Lung (tissue), 12 donors: ENCODE results near the gene MILR1. TPM values are rescaled to one million over a fixed set of nuclear protein-coding genes. Genes with fewer than 3 reads are reported as not detected.
"Not testable (repeated sequence)": the region's sequence is repeated elsewhere in the genome, so short reads cannot be mapped to it uniquely, and the experiment has no call there.

Experiments used
- ATAC-seq: fragments of 200-7000 bp; cut with Tn5 transposase; one replicate; pipeline ENCODE4 v1.9.1; 2020; ENCODE audit warnings: moderate number of reproducible peaks; ENCODE audit not compliant: insufficient read depth, low FRiP score
- DNase-seq, 3 donors: peaks; one replicate each; pipeline ENCODE4 v3.0.0-alpha.2; 2013 to 2017
- H3K27ac ChIP-seq, 2 donors: one replicate each; pipeline ENCODE4 v1.5.1; 2013; ENCODE audit warnings: mild to moderate bottlenecking in 2 of 2, moderate library complexity in 2 of 2, control low read depth in 1 of 2, inconsistent platforms in 1 of 2, low read depth in 1 of 2, low read length in 1 of 2
- H3K27me3 ChIP-seq, 3 donors: one replicate each; pipeline ENCODE4 v1.5.1; 2013; ENCODE audit warnings: low read length in 2 of 3; ENCODE audit not compliant: control insufficient read depth in 3 of 3, insufficient read depth in 3 of 3
- H3K36me3 ChIP-seq, 4 donors: one replicate each; pipeline ENCODE4 v1.5.1; 2013; ENCODE audit warnings: low read length in 4 of 4, mild to moderate bottlenecking in 1 of 4, moderate library complexity in 1 of 4; ENCODE audit not compliant: control insufficient read depth in 4 of 4, insufficient read depth in 4 of 4
- H3K4me1 ChIP-seq, 5 donors: one replicate each; pipeline ENCODE4 v1.5.1; 2013; ENCODE audit warnings: low read length in 5 of 5, mild to moderate bottlenecking in 2 of 5, moderate library complexity in 1 of 5; ENCODE audit not compliant: control insufficient read depth in 5 of 5, insufficient read depth in 5 of 5
- H3K4me3 ChIP-seq: one replicate; pipeline ENCODE4 v1.5.1; 2013; ENCODE audit warnings: mild to moderate bottlenecking, control low read depth, moderate library complexity
- H3K9ac ChIP-seq, 2 donors: one replicate each; pipeline ENCODE4 v1.5.1; 2013; ENCODE audit warnings: low read length in 2 of 2, control low read depth in 1 of 2; ENCODE audit not compliant: insufficient read depth in 1 of 2
- H3K9me3 ChIP-seq, 4 donors: one replicate each; pipeline ENCODE4 v1.5.1; 2013; ENCODE audit warnings: low read length in 3 of 4, mild to moderate bottlenecking in 1 of 4, moderate library complexity in 1 of 4; ENCODE audit not compliant: control insufficient read depth in 4 of 4, insufficient read depth in 3 of 4
- WGBS, 2 donors: extraction: QIAGEN DNeasy Blood & Tissue Kit; methylation state at CpG; one replicate each; pipeline ENCODE4 v1.1.7; 2013; 5-methylcytosine and 5-hydroxymethylcytosine counted together
- polyA plus RNA-seq, 2 donors: library from polyadenylated mRNA; stranded (reverse); fragments of 200-250 nt; gene quantifications; one replicate each; pipeline ENCODE4 v1.2.1, GENCODE V29; 2013
- total RNA-seq, 2 donors: library from RNA; depleted of rRNA in 1 of 2; stranded (reverse); fragments of >200 nt in 1 of 2; gene quantifications; one replicate each; pipeline ENCODE4 v1.2.1, GENCODE V29; 2014 to 2021
- TF ChIP-seq, protein P1 (sequence below): IDR thresholded peaks from 2 replicates; pipeline ENCODE4 v1.5.1; 2012; ENCODE audit warnings: mild to moderate bottlenecking; ENCODE audit errors: control extremely low read depth, extremely low read depth
- donor health status: control.
- donor health status: control.
- donor health status: Bipolar disorder and iron deficiency.
- donor health status: healthy.
- donor health status: DM: yes; HTN: yes; CAD: no.

The MILR1 gene
- total and polyA plus RNA-seq, 4 donors, result 6.9 to 36.3 (median 16.7) TPM

DNA sequence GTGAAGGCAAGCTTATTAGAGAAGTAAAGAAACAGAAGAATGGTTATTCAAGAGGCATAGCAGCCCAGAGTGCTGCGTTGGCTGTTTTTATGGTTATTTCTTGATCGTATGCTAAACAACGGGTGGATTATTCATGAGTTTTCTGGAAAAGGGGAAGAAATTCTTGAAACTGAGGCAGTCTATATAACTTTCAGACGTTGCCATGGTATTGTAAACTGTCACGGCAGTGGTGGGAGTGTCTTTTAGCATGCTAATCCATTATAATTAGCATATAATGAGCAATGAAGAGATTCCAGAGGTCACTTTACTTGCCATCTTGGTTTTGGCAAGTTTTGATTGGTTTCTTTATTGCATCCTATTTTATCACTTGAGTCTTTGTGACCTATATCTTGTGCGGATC is 17.4 kb upstream of the MILR1 start:
- WGBS, 2 donors, result 85 to 91% methylated on average over 6 of the region's 6 CpGs
- no peaks in the 10 kb centered on the region for H3K4me1 ChIP-seq
- H3K9me3 ChIP-seq, result no peaks in the 10 kb centered on the region
- ATAC-seq, result no peak
- no peak for DNase-seq
- no peak overlapping the region for H3K9ac ChIP-seq
- TF ChIP-seq, protein P1, sequence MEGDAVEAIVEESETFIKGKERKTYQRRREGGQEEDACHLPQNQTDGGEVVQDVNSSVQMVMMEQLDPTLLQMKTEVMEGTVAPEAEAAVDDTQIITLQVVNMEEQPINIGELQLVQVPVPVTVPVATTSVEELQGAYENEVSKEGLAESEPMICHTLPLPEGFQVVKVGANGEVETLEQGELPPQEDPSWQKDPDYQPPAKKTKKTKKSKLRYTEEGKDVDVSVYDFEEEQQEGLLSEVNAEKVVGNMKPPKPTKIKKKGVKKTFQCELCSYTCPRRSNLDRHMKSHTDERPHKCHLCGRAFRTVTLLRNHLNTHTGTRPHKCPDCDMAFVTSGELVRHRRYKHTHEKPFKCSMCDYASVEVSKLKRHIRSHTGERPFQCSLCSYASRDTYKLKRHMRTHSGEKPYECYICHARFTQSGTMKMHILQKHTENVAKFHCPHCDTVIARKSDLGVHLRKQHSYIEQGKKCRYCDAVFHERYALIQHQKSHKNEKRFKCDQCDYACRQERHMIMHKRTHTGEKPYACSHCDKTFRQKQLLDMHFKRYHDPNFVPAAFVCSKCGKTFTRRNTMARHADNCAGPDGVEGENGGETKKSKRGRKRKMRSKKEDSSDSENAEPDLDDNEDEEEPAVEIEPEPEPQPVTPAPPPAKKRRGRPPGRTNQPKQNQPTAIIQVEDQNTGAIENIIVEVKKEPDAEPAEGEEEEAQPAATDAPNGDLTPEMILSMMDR, result no peak
- H3K4me3 ChIP-seq, result no peak overlapping the region
- no peak overlapping the region for H3K27ac ChIP-seq
- H3K27me3 ChIP-seq, result peaks cover 0 to 2% (median 0%) of the 10 kb centered on the region in 3 donors
- H3K36me3 ChIP-seq, result no peaks in the 10 kb centered on the region

DNA sequence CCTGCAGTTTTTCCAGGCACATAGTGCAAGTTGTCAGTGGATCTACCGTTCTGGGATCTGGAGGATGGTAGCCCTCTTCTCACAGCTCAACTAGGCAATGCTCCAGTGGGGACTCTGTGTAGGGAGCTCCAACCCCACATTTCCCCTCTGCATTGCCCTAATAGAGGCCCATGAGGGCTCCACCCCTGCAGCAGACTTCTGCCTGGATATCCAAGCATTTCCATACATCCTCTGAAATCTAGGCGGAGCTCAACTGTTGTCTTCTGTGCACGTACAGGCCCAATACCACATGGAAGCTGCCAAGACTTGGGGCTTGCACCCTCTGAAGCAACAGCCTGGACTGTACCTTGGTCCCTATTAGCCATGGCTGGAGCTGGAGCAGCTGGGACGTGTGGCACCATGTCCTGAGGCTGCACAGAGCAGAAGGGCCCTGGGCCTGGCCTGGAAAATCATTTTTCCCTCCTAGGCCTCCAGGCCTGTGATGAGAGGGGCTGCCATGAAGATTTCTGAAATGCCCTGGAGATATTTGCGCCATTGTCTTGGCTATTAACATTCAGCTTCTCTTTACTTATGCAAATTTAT is 10.9 kb upstream of the MILR1 start:
- ATAC-seq, result no peak
- 90 to 93% methylated on average over 5 of the region's 5 CpGs for WGBS, 2 donors

DNA sequence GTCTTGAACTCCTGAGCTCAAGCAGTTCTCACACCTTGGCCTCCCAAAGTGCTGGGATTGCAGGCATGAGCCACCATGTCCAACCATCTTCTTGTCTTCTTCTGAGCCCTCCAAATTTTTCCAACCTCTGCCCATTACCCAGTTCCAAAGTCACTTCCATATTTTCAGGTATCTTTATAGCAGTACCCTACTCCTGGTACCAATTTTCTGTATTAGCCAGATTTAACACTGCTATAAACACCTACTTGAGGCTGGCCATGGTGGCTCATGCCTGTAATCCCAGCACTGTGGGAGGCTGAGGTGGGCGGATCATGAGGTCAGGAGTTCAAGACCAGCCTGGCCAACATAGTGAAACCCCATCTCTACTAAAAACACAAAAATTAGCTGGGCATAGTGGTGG is 9.4 kb upstream of the MILR1 start:
- not testable (repeated sequence) for H3K36me3 ChIP-seq, H3K4me3 ChIP-seq, H3K9ac ChIP-seq, H3K27me3 ChIP-seq, DNase-seq, ATAC-seq, H3K4me1 ChIP-seq, H3K27ac ChIP-seq
- peaks cover 0 to 15% (median 5%) of the 10 kb centered on the region in 4 donors for H3K9me3 ChIP-seq
- WGBS, 2 donors, result 95 to 97% methylated on average over 1 of the region's 1 CpG

More for the DNA sequence above, 10.9 kb upstream of the MILR1 start:
- TF ChIP-seq, protein P1, result no peak
- Histone ChIP-seq H3K27me3 (no peaks in the 10 kb centered on the region), H3K9me3 (peaks cover 0 to 15% (median 5%) of the 10 kb centered on the region in 4 donors), H3K4me3 (no peak overlapping the region), H3K9ac (no peak overlapping the region), H3K4me1 (peaks cover 0 to 2% (median 0%) of the 10 kb centered on the region in 5 donors), H3K36me3 (no peaks in the 10 kb centered on the region), H3K27ac (no peak overlapping the region)
- no peak for DNase-seq

DNA sequence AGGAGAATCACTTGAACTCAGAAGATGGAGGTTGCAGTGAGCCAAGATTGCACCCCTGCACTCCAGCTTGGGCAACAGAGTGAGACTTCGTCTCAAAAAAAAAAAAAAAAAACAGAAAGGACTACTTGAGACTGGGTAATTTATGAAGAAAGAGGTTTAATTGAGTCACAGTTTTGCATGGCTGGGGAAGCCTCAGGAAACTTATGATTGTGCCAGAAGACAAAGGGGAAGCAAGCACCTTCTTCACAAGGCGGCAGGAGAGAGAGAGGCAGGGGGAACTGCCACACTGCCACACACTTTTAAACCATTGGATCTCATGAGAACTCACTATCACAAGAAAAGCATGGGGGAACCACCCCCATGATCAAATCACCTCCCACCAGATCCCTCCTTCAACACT is 9.0 kb upstream of the MILR1 start:
- WGBS, 2 donors, result 40 to 83% methylated on average over 2 of the region's 2 CpGs

More for the DNA sequence above, 9.0 kb upstream of the MILR1 start:
- DNase-seq, result no peak
- no peak overlapping the region for H3K27ac ChIP-seq
- TF ChIP-seq, protein P1, result no peak
- no peaks in the 10 kb centered on the region for H3K36me3 ChIP-seq
- H3K27me3 ChIP-seq, result no peaks in the 10 kb centered on the region
- no peak for ATAC-seq
- no peak overlapping the region for H3K9ac ChIP-seq
- peaks cover 0 to 2% (median 0%) of the 10 kb centered on the region in 5 donors for H3K4me1 ChIP-seq
- no peak overlapping the region for H3K4me3 ChIP-seq
- peaks cover 0 to 15% (median 5%) of the 10 kb centered on the region in 4 donors for H3K9me3 ChIP-seq
